ENCODE data around the gene GEMIN4. TPM values are rescaled to one million over a fixed set of nuclear protein-coding genes. Genes with fewer than 3 reads are reported as not detected.
A peak's percentile ranks its signal among the peaks of the same experiment; 100 is the strongest.
"Not testable (repeated sequence)": the region's sequence is repeated elsewhere in the genome, so short reads cannot be mapped to it uniquely, and the experiment has no call there.

GEMIN4 gene
- total RNA-seq: 7.3 TPM
- polyA plus RNA-seq: 18.8 TPM

DNA sequence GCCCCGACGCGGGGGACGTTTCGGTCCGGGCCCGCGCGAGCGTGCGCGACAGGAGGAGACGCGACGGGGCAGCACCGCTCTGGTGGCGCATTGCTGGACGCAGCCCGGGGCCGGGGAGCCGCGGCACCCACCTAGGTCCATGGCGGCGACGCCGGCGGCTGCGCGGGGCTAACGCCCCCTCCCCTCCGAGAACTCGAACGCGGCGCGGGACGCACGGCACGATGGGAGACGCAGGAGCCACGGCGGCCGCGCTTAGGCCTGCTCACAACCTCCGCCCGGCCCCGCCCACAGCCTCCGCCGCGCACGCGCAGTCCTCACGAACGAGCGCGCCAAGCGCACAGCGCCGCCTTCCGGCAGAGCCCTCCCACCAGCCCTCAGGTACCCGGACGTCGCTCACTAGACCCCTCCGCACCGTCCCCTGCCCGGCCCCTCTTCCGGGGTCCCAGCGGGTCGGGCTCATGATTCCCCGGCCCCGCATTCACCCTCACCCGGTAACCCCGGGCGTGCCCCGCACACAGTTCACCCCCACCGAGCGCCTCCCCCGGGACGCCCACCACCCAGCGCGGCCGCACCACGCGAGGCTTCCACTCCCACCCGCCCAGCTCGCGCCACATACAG, at the start of gene GEMIN4:
Gene GEMIN4 (minus strand): TSS at position 263 of the 618 bp plus-strand sequence. CDS start 122 bp downstream, at position 141.
- Histone ChIP-seq H3K36me3 (ENCODE audit: insufficient read depth) (peaks cover 1% of the 10 kb centered on the region), H3K27ac (ENCODE audit: low read depth) (peak within 1 kb of the TSS; percentile 80), H3K4me3 (ENCODE audit: low read depth, low read length) (peak within 1 kb of the TSS; percentile 75), H3K4me1 (ENCODE audit: insufficient read depth) (peaks cover 1% of the 10 kb centered on the region)
- under 1% methylated on average over 86 of the region's 87 CpGs for WGBS
- peak; percentile 61 for DNase-seq (ENCODE audit: extremely low spot score)

DNA sequence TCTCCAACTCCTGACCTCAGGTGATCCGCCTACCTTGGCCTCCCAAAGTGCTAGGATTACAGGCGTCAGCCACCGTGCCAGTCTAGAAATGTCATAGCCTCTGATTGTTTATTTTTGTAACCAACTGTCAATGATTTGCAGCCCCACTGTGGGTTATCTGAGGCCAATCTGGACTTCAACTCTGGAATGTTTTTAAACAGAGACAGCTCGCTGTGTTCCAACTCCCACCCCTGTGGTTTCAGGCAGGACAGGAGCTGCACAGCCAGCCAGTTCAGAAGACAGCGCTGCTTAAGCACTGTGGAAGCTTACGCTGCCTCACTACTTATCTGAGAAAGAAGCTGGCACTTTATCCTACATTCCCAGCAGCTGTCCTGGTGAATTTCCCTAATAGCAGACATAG, 49.6 kb upstream of the GEMIN4 start:
- no peaks in the 10 kb centered on the region for H3K36me3 ChIP-seq (ENCODE audit: insufficient read depth)
- WGBS: 71% methylated on average over 6 of the region's 6 CpGs
- H3K4me1 ChIP-seq (ENCODE audit: insufficient read depth): no peaks in the 10 kb centered on the region
- DNase-seq (ENCODE audit: extremely low spot score): no peak
- no peak overlapping the region for H3K4me3 ChIP-seq (ENCODE audit: low read depth, low read length)
- H3K27ac ChIP-seq (ENCODE audit: low read depth): no peak overlapping the region

DNA sequence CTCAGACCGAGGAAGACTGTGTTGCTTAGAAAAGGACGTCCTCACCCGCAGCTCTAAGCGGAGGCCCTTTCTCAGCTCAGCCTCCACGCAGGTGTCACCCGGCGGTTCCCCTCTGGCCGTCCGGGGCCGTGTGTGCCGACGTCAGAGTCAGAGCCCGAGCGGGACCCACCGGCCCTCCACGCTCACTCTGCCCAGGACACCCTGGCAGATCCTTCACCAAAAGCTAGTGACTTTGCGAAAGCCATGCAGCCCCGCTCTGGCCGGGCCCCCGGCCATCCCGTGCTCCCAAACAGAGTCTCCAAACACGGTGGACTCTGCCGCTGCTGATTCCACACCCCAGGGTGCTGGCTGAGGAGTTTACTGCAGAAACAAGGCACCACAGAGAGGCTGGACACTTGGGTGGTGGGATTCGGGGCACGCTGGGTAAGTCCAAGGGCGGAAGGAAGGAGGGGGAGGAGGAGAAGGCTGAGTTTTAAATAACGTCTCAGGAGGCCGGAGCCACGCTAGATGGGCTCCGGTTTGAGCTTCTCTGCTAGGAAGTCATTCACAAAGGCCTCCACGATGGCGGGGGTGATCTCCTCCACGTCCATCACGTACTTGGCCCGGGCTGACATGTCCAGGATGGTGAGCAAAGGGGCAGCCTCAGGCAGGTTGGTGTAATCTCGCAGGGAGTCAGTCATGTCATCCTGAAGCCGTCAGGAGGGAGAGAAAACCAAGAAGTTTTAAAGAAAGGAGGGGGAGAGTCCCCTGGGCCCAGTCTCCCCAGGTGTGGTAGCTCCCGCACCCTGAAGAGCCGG, 48.6 kb upstream of the GEMIN4 start:
- no peak for DNase-seq (ENCODE audit: extremely low spot score)
- 89% methylated on average over 39 of the region's 39 CpGs for WGBS
- Histone ChIP-seq H3K27ac (ENCODE audit: low read depth) (no peak overlapping the region), H3K36me3 (ENCODE audit: insufficient read depth) (no peaks in the 10 kb centered on the region), H3K4me1 (ENCODE audit: insufficient read depth) (no peaks in the 10 kb centered on the region), H3K4me3 (ENCODE audit: low read depth, low read length) (no peak overlapping the region)

DNA sequence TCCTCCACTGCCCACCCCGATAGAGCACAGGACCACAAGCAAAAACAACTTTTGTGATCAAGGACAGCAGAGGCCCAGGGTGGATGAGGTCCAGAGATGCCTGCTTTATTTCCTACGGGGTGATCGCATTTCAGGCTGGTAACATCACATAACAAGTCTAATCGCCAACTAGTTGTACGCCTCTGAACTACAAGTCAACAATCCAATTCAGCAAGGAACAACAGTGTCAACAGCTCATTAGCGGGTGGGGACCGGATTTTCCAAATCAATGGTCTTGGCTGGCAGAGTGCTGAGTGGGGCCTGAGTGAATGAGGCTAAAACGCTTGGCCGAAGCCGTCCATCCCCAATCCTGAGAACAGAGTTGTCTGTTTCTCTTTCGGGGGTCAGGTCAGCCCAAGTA, 47.2 kb upstream of the GEMIN4 start:
- Histone ChIP-seq H3K36me3 (ENCODE audit: insufficient read depth) (no peaks in the 10 kb centered on the region), H3K4me3 (ENCODE audit: low read depth, low read length) (no peak overlapping the region), H3K27ac (ENCODE audit: low read depth) (no peak overlapping the region), H3K4me1 (ENCODE audit: insufficient read depth) (no peaks in the 10 kb centered on the region)
- DNase-seq (ENCODE audit: extremely low spot score): no peak
- WGBS: 85% methylated on average over 11 of the region's 11 CpGs

DNA sequence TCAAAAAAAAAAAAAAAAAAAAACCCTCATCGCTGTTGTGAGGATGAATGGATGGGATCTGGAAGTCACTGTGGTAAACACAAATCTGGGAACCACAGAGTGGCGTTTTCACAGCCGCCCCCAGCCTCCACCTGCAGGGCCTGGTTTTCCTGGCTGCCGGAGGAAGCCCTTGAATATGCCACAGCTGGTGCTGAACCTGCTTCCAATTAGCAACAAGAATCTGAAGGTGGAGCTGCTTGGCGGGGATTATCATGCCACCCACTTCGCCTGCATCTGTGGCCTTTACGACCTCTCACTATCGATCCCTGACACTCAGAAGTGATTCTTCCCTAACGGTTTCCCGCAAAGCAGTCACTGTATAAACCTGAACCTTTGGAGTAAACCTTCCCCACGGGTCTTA, 46.2 kb upstream of the GEMIN4 start:
- no peak overlapping the region for H3K27ac ChIP-seq (ENCODE audit: low read depth)
- no peak overlapping the region for H3K4me3 ChIP-seq (ENCODE audit: low read depth, low read length)
- H3K4me1 ChIP-seq (ENCODE audit: insufficient read depth): no peaks in the 10 kb centered on the region
- 66% methylated on average over 11 of the region's 11 CpGs for WGBS
- no peaks in the 10 kb centered on the region for H3K36me3 ChIP-seq (ENCODE audit: insufficient read depth)
- no peak for DNase-seq (ENCODE audit: extremely low spot score)

DNA sequence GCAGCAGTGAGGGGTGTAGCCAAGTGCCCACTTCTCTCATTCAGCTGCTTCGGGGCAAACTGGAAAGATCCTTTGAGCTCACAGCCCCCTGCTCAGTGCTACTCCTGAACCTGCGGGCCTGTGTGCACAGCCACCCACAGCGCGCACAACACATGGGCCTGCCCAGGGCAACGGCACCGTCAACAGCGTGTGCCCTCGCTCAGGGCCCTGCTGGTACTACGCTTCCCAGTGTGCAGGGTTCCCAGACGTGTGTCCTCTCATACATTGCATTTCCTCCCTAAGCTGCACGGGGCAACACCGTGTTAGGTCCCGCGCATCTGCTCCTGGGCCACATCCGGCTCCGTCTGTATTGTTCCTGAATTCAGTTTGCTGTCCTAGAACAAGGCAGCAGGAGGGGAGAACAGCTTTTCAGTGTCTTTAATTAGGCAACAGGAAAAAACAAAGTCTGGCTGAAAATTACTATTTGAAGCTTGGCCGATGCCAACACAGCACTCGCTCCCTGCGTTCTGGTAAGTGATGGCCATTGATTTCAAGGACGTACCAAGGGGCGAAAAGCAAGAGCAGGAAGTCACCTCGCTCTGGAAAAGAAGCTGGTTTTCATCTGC, 45.3 kb upstream of the GEMIN4 start:
- no peak for DNase-seq (ENCODE audit: extremely low spot score)
- Histone ChIP-seq H3K36me3 (ENCODE audit: insufficient read depth) (no peaks in the 10 kb centered on the region), H3K27ac (ENCODE audit: low read depth) (no peak overlapping the region), H3K4me1 (ENCODE audit: insufficient read depth) (no peaks in the 10 kb centered on the region), H3K4me3 (ENCODE audit: low read depth, low read length) (no peak overlapping the region)
- WGBS: 85% methylated on average over 22 of the region's 22 CpGs

DNA sequence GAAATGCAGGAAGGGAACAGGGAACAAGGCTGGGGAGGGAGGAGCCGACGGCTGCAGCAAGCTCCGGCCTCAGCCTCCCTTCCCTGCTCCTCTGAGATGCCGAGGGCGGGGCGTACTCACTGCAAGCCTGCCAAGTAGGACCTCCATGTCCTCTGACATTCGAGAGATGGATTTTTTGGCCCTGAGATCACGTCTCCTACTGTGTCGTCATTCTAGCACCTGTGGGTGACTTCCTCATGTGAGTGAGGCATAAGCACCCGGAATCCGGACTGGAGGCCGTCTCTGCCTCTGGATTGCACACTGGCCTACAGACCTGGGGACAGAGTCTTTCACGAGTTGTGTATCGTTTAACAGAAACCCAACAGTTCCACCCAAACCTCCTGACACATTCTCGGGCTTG, 44.5 kb upstream of the GEMIN4 start:
- Histone ChIP-seq H3K4me1 (ENCODE audit: insufficient read depth) (no peaks in the 10 kb centered on the region), H3K27ac (ENCODE audit: low read depth) (no peak overlapping the region), H3K36me3 (ENCODE audit: insufficient read depth) (no peaks in the 10 kb centered on the region), H3K4me3 (ENCODE audit: low read depth, low read length) (no peak overlapping the region)
- 86% methylated on average over 15 of the region's 15 CpGs for WGBS
- DNase-seq (ENCODE audit: extremely low spot score): no peak

DNA sequence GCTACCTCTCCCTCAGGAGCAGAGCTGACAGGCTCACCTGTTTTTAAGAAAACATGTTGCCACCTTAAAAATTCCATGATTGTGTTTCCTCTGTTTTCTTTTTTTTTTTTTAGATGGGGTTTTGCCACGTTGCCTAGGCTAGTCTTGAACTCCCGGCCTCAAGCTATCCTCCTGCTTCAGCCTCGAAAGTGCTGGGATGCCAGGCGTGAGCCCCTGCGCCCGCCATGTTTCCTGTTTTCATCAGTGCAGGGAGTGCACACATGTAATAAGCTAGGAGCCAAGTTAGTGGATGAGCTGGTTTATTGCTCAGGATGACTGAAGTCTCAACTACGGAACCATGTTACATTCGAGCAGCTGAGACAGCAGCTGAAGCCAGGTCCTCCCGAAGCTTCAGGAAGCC, 43.7 kb upstream of the GEMIN4 start:
- 74% methylated on average over 9 of the region's 9 CpGs for WGBS
- no peaks in the 10 kb centered on the region for H3K36me3 ChIP-seq (ENCODE audit: insufficient read depth)
- no peaks in the 10 kb centered on the region for H3K4me1 ChIP-seq (ENCODE audit: insufficient read depth)
- no peak for DNase-seq (ENCODE audit: extremely low spot score)
- no peak overlapping the region for H3K27ac ChIP-seq (ENCODE audit: low read depth)
- H3K4me3 ChIP-seq (ENCODE audit: low read depth, low read length): no peak overlapping the region

DNA sequence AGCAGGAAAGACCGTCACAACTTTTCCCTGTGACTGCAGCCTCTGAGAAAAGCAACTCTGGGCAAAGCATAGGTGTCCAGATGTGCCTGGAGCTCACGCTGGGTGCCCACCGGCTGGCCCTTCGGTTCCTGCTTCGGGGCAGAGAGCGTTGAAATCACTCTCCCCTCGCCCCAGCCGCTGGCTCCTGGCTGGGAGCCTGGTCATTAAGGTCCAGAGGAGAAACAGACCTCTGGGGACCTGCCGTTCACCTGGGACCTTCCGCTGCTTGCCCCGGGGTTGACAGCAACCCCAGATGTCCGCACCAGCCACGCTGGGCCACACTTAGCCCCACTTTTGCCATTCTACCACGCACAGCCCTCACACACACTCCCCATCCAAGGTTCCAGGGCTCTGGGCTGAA, 43.2 kb upstream of the GEMIN4 start:
- 58% methylated on average over 14 of the region's 14 CpGs for WGBS
- H3K36me3 ChIP-seq (ENCODE audit: insufficient read depth): no peaks in the 10 kb centered on the region
- no peaks in the 10 kb centered on the region for H3K4me1 ChIP-seq (ENCODE audit: insufficient read depth)
- H3K4me3 ChIP-seq (ENCODE audit: low read depth, low read length): no peak overlapping the region
- H3K27ac ChIP-seq (ENCODE audit: low read depth): no peak overlapping the region
- no peak for DNase-seq (ENCODE audit: extremely low spot score)

DNA sequence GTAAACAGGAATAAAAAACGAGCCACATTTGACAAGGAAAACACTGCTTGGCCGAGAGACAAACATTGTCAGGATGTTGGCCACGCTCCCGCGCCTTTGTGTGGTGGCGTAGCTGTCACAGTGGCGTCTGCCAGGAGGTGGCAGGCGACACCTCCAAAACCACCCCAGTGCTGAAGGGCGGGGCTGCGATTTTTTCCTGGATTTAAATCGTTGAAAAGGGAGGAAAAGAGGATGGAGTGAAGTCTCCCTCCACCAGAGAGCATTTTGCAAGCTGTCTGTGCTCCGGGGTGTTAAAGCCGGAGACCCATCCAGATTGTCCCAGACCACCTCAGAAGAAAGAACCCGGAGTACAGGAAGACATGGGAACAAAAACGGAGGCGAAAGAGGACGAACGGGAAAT, 42.8 kb upstream of the GEMIN4 start:
- Histone ChIP-seq H3K4me3 (ENCODE audit: low read depth, low read length) (no peak overlapping the region), H3K27ac (ENCODE audit: low read depth) (no peak overlapping the region), H3K36me3 (ENCODE audit: insufficient read depth) (no peaks in the 10 kb centered on the region), H3K4me1 (ENCODE audit: insufficient read depth) (no peaks in the 10 kb centered on the region)
- 7% methylated on average over 18 of the region's 18 CpGs for WGBS
- peak; percentile 71 for DNase-seq (ENCODE audit: extremely low spot score)

DNA sequence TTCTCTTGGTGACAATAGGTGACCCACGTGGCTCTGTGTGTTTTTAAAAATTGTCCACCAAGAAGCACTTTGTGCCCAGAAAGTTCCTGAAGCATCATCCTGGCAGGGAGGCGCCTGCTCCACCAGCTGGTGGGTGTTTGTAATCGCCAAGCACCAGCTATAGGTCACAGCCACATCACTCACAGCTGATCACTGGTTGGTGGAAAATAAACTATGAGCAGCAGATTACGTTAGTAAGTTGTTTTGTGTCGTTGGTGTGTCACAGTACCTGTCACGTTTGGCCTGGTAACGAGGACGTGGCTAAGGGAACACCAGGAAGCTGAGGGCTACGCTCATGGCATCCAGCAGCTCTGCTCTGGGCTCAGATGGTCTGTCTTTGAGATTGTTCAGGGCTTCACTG, 40.2 kb upstream of the GEMIN4 start:
- no peak overlapping the region for H3K27ac ChIP-seq (ENCODE audit: low read depth)
- 57% methylated on average over 9 of the region's 9 CpGs for WGBS
- H3K4me1 ChIP-seq (ENCODE audit: insufficient read depth): no peaks in the 10 kb centered on the region
- no peak for DNase-seq (ENCODE audit: extremely low spot score)
- H3K4me3 ChIP-seq (ENCODE audit: low read depth, low read length): no peak overlapping the region
- H3K36me3 ChIP-seq (ENCODE audit: insufficient read depth): no peaks in the 10 kb centered on the region

DNA sequence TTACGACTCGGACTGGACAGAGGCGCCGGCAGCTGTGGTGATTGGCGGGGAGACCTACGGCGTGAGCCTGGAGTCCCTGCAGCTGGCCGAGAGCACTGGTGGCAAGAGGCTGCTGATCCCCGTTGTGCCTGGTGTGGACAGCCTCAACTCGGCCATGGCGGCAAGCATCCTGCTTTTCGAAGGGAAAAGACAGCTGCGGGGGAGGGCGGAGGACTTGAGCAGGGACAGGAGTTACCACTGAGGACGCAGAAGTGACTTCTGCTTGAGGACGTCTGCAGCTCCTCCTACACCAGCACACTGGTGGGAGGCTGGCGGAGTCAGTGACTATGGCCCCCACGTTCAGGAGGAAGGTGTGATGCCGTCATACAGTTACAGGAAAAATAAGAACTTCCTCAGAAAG, 39.8 kb upstream of the GEMIN4 start:
- Histone ChIP-seq H3K36me3 (ENCODE audit: insufficient read depth) (no peaks in the 10 kb centered on the region), H3K27ac (ENCODE audit: low read depth) (no peak overlapping the region), H3K4me3 (ENCODE audit: low read depth, low read length) (no peak overlapping the region), H3K4me1 (ENCODE audit: insufficient read depth) (no peaks in the 10 kb centered on the region)
- WGBS: 84% methylated on average over 19 of the region's 19 CpGs
- DNase-seq (ENCODE audit: extremely low spot score): no peak

DNA sequence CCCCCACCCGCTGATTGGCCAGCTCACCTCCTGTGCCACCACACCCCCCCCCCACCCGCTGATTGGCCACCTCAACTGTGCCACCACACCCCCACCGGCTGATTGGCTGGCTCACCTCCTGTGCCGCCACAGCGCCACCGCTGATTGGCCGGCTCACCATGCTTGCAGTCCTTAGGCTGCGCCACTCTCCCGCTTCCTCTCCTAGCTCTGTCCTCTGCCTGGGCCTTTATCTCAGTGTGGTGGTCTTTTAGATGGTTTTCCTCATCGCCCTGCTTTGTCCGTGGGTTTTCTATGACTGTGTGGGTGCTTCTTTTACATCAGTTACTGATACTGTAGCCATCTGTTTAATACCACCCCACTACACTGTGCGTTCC, 38.8 kb upstream of the GEMIN4 start:
- H3K27ac ChIP-seq (ENCODE audit: low read depth); H3K4me3 ChIP-seq (ENCODE audit: low read depth, low read length); H3K4me1 ChIP-seq (ENCODE audit: insufficient read depth); H3K36me3 ChIP-seq (ENCODE audit: insufficient read depth); DNase-seq (ENCODE audit: extremely low spot score): not testable (repeated sequence)
- WGBS: 79% methylated on average over 10 of the region's 12 CpGs

Data from urinary bladder (tissue), 4 donors.